GM18519 (cell line): ENCODE results near the gene FGF14.

ENCODE experiments used
- ATAC-seq: cut with Tn5 transposase; IDR thresholded peaks from one replicate; pipeline ENCODE4 v1.9.1; 2021; ENCODE audit warnings: mild to moderate bottlenecking, moderate library complexity; ENCODE audit not compliant: unreplicated experiment, low FRiP score

Gene FGF14

DNA sequence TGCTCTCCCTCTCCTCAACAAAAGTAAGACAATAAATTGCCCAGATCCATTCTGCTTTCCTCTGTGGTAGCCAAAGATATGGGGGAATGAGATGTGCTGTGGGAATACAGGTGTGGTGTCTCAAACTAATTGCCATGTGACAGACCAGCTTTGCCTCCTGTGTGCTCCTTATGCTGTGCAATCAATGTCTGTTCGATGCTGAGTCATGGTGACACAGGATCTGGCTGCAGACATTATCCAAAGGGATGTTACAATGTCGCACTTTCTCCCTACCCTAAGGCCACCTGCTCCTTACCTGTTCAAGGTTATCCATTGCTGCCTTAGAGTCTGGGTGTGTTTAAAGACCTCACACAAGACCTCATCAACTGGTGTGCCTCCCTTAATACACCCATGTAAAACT, 32.5 kb downstream of the FGF14 start:
- ATAC-seq: no peak

GRCh38 chr13:102367836-102368235, 34.0 kb downstream of the FGF14 start:
- no peak for ATAC-seq

DNA sequence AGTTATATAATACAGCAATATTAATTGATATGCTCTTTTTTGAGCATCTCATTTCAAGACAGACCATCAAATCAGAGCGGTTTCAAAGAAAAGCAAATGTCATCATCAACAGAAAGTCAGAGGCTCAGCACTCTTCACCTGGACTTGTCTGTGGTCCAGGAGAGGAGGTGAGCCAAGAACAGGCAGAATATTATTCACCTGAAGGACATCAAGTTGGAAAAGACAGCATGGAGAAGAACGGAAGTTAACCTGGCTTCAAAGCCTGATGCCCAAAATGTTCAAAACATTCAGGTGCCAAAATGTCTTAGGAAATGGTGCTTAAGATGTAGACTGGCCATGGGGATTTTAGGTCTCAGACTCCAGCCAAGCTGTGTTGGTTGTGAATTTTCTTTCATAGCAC, 40.7 kb downstream of the FGF14 start:
- ATAC-seq: no peak

- no peak for ATAC-seq
These were observed 42.6 kb downstream of the FGF14 start for GRCh38 chr13:102359264-102359663.

- no peak for ATAC-seq
These were observed 46.6 kb downstream of the FGF14 start for GRCh38 chr13:102355251-102355650.

- ATAC-seq: no peak
These were observed 47.8 kb downstream of the FGF14 start for GRCh38 chr13:102354011-102354410.

GRCh38 chr13:102351521-102351920, 50.3 kb downstream of the FGF14 start:
- no peak for ATAC-seq

DNA sequence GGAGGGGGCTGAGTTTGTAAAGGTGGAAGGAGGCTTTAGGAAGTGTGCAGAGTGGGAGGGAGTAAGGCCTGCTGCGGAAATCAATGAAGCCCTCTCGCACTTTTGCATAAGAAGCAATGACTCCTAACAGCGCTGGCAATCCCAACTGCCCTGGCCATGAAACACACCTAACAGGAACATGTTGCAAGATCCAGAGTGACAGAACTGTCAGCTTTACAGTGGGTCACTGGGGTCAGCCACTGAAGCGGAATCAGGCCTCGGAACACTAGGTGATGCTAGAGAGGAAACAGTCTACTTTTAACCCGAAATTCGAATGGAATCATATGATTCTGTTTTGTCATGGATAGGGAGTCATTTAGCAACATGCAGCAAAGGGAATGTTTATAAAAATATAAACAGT, 54.4 kb downstream of the FGF14 start:
- ATAC-seq: no peak

DNA sequence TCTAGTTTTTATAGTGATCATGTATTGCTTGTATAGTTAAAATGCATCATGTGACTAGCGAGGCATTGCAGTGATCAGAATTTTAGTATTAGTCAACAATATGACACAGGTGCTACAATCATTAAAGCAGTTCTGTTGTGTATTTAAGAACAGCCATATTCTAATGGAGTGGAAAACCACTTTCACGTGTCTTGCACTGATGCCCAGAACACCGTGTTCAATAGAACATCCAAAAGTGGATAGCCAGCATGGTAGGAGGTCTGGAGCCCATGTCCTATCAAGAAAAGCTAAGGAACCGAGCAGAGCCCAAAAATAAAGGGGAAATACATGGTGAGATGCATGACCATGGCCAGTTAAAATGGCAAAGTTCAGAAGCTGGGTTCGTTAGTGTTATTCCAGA, 55.1 kb downstream of the FGF14 start:
- no peak for ATAC-seq

DNA sequence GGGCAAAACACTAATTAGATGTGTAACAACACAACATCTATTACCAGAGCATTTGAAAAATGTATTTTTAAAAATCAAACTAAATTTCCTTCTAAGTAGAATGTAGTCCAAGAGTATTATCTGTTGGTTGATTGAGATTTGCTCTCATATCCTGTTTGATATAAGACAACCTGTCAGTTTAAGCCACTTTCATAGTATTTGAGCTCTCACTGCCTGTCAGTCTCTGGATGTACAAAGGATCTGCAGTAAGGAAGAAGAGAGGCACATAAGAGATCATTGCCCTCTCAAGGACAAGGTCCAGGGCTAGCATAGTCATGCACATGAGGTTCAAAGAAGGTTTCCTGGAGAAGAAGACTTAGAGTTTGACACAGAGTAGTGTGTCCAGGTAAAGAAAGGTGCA, 57.4 kb downstream of the FGF14 start:
- no peak for ATAC-seq

DNA sequence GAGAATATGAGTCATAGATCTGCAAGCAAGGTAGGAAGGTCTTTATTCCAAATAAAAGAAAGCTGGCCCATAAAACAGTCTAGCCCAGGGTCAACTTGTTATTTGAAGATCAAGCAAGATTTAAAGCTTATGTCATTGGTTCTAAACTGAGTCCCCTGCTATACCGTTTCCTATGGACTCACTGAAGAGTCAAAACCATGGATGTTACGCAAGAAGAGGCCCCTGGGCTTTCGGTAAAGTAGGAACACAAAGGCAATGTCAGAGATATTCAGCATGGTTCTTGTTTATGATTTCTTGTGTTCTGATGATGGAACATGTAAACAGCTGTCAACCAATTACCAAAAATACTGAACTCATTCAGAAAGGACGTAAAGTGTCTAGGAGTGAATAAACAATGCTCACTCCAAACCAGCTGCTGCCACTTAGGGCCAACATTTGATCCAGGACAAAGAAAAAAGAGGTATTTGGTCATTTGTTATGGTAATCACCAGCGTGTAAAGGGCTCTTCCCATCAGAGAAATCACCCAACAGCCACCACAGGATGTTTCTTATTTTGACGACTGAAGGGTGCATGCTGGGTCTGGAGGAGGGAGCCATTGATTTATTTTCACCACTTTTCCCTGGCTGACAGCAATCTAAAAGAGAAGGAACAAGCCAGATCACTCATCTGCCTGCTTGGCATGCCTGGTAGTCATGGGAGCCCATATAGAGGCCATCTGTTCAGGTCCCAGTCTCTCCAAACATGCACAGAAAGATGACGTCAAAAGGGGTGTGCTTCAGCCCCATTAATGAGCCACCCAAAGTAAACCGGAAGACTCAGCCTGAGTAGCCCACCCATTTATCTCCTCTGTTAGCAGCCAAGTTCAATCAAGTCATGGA, 68.3 kb downstream of the FGF14 start:
- no peak for ATAC-seq

DNA sequence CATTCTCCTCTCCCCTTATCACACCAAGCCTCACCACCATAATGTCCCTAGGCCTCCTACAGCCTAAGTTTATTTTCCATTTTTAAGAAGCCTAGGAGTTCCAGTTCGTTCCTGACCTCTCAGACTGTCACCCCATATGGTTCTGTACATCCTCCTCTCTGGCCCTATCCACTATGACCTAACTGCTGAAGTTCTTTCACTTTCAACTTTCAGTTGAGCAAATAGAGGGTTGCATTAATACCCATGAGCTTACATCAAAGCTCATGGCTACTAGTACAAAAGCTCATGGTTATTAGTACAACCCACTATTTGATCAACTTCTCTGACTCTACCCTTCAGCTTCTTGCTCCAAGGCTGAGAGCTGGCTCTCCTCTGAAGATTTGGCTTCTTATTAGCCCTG, 72.9 kb downstream of the FGF14 start:
- peak; percentile 72 for ATAC-seq

GRCh38 chr13:102327119-102327617, 74.7 kb downstream of the FGF14 start:
- ATAC-seq: no peak

DNA sequence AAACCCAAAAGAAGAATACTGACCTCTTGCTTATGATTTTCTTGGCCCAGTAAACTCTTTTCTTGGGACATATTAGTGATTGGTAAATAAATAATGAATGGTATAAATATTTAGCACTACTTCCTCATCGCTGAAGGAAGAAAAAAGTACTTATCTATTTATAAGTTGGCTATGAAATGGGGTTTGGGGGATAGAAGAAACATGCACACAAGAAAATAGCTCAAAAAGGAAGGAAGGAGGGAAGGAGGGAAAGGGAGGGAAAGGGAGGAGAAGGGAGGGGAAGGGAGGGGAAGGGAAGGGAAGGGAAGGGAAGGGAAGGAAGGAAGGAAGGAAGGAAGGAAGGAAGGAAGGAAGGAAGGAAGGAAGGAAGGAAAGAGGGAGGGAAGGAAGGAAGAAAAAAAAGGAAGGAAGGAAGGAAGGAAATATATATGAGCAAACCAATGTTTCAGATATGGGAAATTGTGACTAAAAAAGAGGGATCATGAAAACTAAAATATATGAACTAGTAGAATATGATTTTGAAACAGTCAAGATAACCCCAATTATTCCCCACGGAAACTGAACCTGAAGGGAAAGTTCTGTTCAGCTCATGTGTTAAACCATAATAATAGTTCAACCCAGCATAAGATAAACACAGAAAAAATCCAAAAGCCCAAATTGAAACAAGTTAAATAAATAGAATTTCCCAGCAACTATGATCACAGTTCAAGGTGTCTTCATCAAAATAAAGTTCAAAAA, 75.3 kb downstream of the FGF14 start:
- ATAC-seq: no peak

- ATAC-seq: no peak
These were observed 76.5 kb downstream of the FGF14 start for GRCh38 chr13:102325321-102325720.

DNA sequence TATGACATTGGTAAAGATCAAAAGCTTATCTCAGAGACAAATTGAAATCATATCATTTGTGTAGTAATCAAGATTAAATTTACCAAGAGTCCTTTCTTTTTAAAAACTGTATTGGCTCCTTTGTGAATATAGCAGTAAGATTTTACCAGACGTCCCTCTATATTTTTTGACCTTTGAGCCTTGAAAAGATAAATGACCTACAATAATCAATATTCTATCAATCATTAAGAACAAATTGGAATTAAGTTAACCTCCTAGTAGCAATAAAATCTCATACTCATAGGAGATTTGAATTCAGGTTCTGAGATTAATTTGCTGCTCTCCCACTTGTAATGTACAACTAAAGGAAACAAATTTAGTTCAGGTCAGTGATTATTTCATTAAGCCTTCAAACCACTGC, 78.3 kb downstream of the FGF14 start:
- ATAC-seq: no peak

GRCh38 chr13:102323012-102323411, 78.8 kb downstream of the FGF14 start:
- no peak for ATAC-seq

- no peak for ATAC-seq
These were observed 79.6 kb downstream of the FGF14 start for GRCh38 chr13:102322211-102322610.

DNA sequence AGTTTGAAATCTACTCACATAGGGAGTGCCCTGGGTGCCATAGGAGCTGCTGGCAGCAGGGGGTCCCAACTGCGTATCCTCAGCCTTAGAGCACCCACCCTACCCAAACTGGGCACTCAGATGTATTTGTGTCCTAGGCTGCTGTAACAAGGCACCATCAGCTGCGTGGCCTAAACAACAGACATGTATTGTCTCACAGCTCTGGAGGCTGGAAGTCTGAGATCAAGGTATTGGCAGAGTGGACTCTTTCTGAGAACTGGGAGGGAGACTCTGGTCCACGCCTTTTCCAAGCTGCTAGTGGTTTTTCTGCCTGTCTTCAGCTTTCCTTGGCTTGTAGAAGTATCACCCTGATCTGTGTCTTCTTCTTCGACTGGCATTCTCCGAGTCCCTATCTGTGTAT, 83.6 kb downstream of the FGF14 start:
- ATAC-seq: no peak

DNA sequence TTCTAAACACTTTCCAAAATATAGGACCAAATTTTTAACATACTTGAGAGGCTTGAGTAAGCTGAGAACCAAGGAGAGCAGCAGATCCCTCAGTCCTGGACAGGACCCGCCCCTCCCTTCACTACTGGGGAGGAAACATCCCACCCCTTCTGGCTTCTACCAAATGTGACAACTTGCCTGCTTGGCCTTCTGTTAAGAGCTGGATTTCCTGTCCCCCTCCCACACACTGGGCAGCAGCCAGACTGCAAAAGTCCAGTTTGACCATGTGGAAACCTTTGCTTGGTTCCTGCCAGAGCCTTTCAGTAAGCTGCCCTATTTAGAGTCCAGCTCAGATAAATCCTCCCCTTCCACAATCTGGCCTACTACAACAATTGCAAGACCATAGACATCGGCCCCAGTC, 84.3 kb downstream of the FGF14 start:
- ATAC-seq: no peak

DNA sequence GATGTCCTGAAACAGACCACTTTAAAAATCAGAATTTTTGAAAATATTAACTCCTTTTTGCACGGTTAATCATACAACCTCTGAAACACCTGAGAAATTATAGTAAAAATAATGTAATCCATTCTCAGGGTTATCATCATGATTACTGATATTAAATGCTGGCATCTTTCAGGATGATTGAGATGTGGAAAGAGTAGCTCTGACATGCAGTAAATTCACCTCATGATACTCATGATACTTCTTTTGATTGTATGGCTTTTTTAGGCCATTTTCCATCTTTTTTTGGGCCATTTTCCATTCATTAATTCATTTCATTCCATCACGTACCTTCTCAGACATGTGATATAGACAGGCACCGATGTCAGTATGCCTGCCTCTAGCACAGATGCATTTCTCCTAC, 85.1 kb downstream of the FGF14 start:
- ATAC-seq: no peak

DNA sequence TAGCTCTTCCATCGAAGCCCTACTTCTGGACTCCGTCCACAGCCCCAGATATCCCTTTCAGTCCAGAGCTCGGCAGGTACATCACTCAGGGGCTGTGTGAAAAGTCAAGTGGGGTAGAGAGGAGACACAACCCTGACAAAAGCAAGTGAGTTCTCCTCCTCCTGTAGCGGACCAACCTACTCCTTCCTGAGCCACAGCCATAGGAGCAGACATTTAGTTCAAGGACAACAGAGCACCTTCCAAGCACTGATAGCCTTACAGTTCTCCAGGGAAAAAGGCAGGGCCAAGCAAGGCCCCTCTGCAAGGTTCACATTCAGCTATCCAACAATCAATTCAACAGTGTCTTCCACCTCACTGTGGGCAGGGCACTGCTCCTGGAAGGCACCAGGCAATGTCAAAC, 89.0 kb downstream of the FGF14 start:
- ATAC-seq: no peak
